Hepatocyte (in vitro differentiated cells): ENCODE data around the gene CYSTM1. TPM values are rescaled to one million over a fixed set of nuclear protein-coding genes. Genes with fewer than 3 reads are reported as not detected.
A peak's percentile ranks its signal among the peaks of the same experiment; 100 is the strongest.
"Not testable (repeated sequence)": the region's sequence is repeated elsewhere in the genome, so short reads cannot be mapped to it uniquely, and the experiment has no call there.

Experiments
- DNase-seq: peaks from one replicate; pipeline ENCODE4 v3.0.0-alpha.2; 2016; ENCODE audit warnings: low spot score
- H2AFZ ChIP-seq: fragments of 200-600 bp; sonication (generic); 2 replicates; pipeline ENCODE4 v1.6.0; 2016; ENCODE audit warnings: antibody characterized with exemption, mild to moderate bottlenecking
- H3K27ac ChIP-seq: fragments of 200-600 bp; sonication (generic); 2 replicates; pipeline ENCODE4 v1.5.1; 2016; ENCODE audit warnings: mild to moderate bottlenecking
- H3K27me3 ChIP-seq: fragments of 200-600 bp; sonication (generic); 2 replicates; pipeline ENCODE4 v1.6.1; 2016
- H3K36me3 ChIP-seq: fragments of 200-600 bp; sonication (generic); replicated peaks from 2 replicates; pipeline ENCODE4 v1.5.1; 2016; ENCODE audit warnings: low read depth; ENCODE audit not compliant: insufficient read depth
- H3K4me1 ChIP-seq: fragments of 200-600 bp; sonication (generic); 2 replicates; pipeline ENCODE4 v1.5.1; 2016; ENCODE audit warnings: mild to moderate bottlenecking, moderate library complexity; ENCODE audit not compliant: insufficient read depth
- H3K4me2 ChIP-seq: fragments of 200-600 bp; sonication (generic); 2 replicates; pipeline ENCODE4 v1.6.0; 2016
- H3K4me3 ChIP-seq: fragments of 200-600 bp; sonication (generic); 2 replicates; pipeline ENCODE4 v1.5.1; 2016; ENCODE audit warnings: mild to moderate bottlenecking
- H3K79me2 ChIP-seq: fragments of 200-600 bp; sonication (generic); 2 replicates; pipeline ENCODE4 v1.6.0; 2017; ENCODE audit warnings: mild to moderate bottlenecking
- H3K9me2 ChIP-seq: fragments of 200-600 bp; sonication (generic); replicated peaks from 2 replicates; pipeline ENCODE4 v1.6.0; 2017; ENCODE audit warnings: mild to moderate bottlenecking; ENCODE audit not compliant: insufficient read depth
- H3K9me3 ChIP-seq: fragments of 200-600 bp; sonication (generic); 2 replicates; pipeline ENCODE4 v1.5.1; 2016; ENCODE audit warnings: low read depth, mild to moderate bottlenecking
- H4K20me1 ChIP-seq: fragments of 200-600 bp; sonication (generic); 2 replicates; pipeline ENCODE4 v1.6.0; 2016; ENCODE audit warnings: mild to moderate bottlenecking; ENCODE audit not compliant: insufficient read depth, poor library complexity, severe bottlenecking
- CTCF ChIP-seq: fragments of 200-600 bp; sonication (generic); IDR thresholded peaks from 2 replicates; pipeline ENCODE4 v1.5.1; 2016; ENCODE audit warnings: antibody characterized with exemption, mild to moderate bottlenecking; ENCODE audit not compliant: poor library complexity
- EZH2 ChIP-seq: fragments of 200-600 bp; sonication (generic); IDR thresholded peaks from 2 replicates; pipeline ENCODE4 v1.6.1; 2016; ENCODE audit warnings: antibody characterized with exemption, mild to moderate bottlenecking, borderline replicate concordance
- EZH2phosphoT487 ChIP-seq: fragments of 200-600 bp; sonication (generic); IDR thresholded peaks from one replicate; pipeline ENCODE4 v1.6.1; 2018; ENCODE audit warnings: antibody characterized with exemption, mild to moderate bottlenecking, low read depth, moderate library complexity; ENCODE audit not compliant: unreplicated experiment, severe bottlenecking
- WGBS: methylation state at CpG from one replicate; pipeline ENCODE4 v1.1.6; 2016; ENCODE audit warnings: low lambda C conversion rate; ENCODE audit errors: missing lambda C conversion rate; 5-methylcytosine and 5-hydroxymethylcytosine counted together
- polyA plus RNA-seq: library from polyadenylated mRNA; unstranded; fragments of >200 nt; fragmentation: Nextera tagmentation; extraction: Ambion mirVana; gene quantifications from 2 replicates; pipeline ENCODE4 v1.2.1, GENCODE V29; 2016
- total RNA-seq: library from RNA; depleted of rRNA; stranded (reverse); fragments of >200 nt; gene quantifications from 2 replicates; pipeline ENCODE4 v1.2.3, GENCODE V29; 2014

CYSTM1 gene
- total and polyA plus RNA-seq, 2 experiments from 2014 or later: 111 to 262 TPM

- H3K9me3 ChIP-seq: no peaks in the 10 kb centered on the region
- H3K4me1 ChIP-seq: peaks cover 13% of the 10 kb centered on the region
- no peaks in the 10 kb centered on the region for H3K36me3 ChIP-seq
- H4K20me1 ChIP-seq: no peaks in the 10 kb centered on the region
- WGBS: 83% methylated on average over 2 of the region's 2 CpGs
- H3K4me3 ChIP-seq: no peak overlapping the region
- H3K9me2 ChIP-seq: no peaks in the 10 kb centered on the region
- peaks cover 35% of the 10 kb centered on the region for H3K79me2 ChIP-seq
- H3K27me3 ChIP-seq: no peaks in the 10 kb centered on the region
- peak overlapping the region; percentile 19 for H3K4me2 ChIP-seq
- DNase-seq: no peak
- TF ChIP-seq EZH2phosphoT487: no peak
- TF ChIP-seq EZH2: no peak
- no peak for TF ChIP-seq CTCF
- H3K27ac ChIP-seq: peak overlapping the region; percentile 52
- no peak overlapping the region for H2AFZ ChIP-seq
Observed at GRCh38 chr5:140197023-140197422, 22.0 kb downstream of the CYSTM1 start.

- not testable (repeated sequence) for H3K9me2 ChIP-seq, H3K4me2 ChIP-seq, H2AFZ ChIP-seq, H3K4me3 ChIP-seq, H3K36me3 ChIP-seq, H3K27ac ChIP-seq, H4K20me1 ChIP-seq, H3K27me3 ChIP-seq, DNase-seq, H3K9me3 ChIP-seq
- Histone ChIP-seq H3K79me2 (peaks cover 34% of the 10 kb centered on the region), H3K4me1 (peaks cover 13% of the 10 kb centered on the region)
- WGBS: 100% methylated on average over 1 of the region's 1 CpG
Observed at GRCh38 chr5:140198915-140199314, 23.9 kb downstream of the CYSTM1 start.

- no peak overlapping the region for H3K27ac ChIP-seq
- no peak overlapping the region for H2AFZ ChIP-seq
- H3K4me1 ChIP-seq: peaks cover 6% of the 10 kb centered on the region
- H4K20me1 ChIP-seq: no peaks in the 10 kb centered on the region
- H3K79me2 ChIP-seq: peaks cover 45% of the 10 kb centered on the region
- no peaks in the 10 kb centered on the region for H3K27me3 ChIP-seq
- H3K9me2 ChIP-seq: no peaks in the 10 kb centered on the region
- H3K9me3 ChIP-seq: no peaks in the 10 kb centered on the region
- no peak overlapping the region for H3K4me2 ChIP-seq
- no peaks in the 10 kb centered on the region for H3K36me3 ChIP-seq
- TF ChIP-seq CTCF: no peak
- no peak for TF ChIP-seq EZH2phosphoT487
- TF ChIP-seq EZH2: no peak
- 69% methylated on average over 4 of the region's 4 CpGs for WGBS
- no peak for DNase-seq
- H3K4me3 ChIP-seq: no peak overlapping the region
Observed at GRCh38 chr5:140202078-140202477, 27.1 kb downstream of the CYSTM1 start.

GRCh38 chr5:140202610-140203009, 27.6 kb downstream of the CYSTM1 start:
- Histone ChIP-seq H3K27ac (no peak overlapping the region), H3K9me2 (no peaks in the 10 kb centered on the region), H4K20me1 (no peaks in the 10 kb centered on the region), H3K4me3 (no peak overlapping the region), H3K4me1 (peaks cover under 1% of the 10 kb centered on the region), H3K79me2 (peaks cover 43% of the 10 kb centered on the region), H3K36me3 (no peaks in the 10 kb centered on the region), H3K27me3 (no peaks in the 10 kb centered on the region), H3K9me3 (no peaks in the 10 kb centered on the region), H2AFZ (no peak overlapping the region), H3K4me2 (no peak overlapping the region)
- no peak for TF ChIP-seq CTCF
- TF ChIP-seq EZH2: no peak
- TF ChIP-seq EZH2phosphoT487: no peak
- WGBS: 90% methylated on average over 2 of the region's 2 CpGs
- no peak for DNase-seq
